Gastrocnemius medialis (tissue), 4 donors: ENCODE data around the gene PGAM1.

Experiments
- POLR2A ChIP-seq, 2 donors: fragments of 450-650 bp; IDR thresholded peaks; one replicate each; pipeline ENCODE4 v1.6.1; 2017; ENCODE audit warnings: antibody characterized with exemption in 2 of 2, mild to moderate bottlenecking in 2 of 2, moderate library complexity in 2 of 2
- TF ChIP-seq, protein P1 (sequence below), 5 experiments: fragments of 450-650 bp in 3 of 5; fragments of 200-600 bp in 2 of 5; sonication (generic) in 2 of 5; IDR thresholded peaks in 4 of 5; conservative IDR thresholded peaks in 1 of 5; 1 replicate in 4 of 5; 2 replicates in 1 of 5; pipeline ENCODE4 v1.5.1; 2016 to 2019; ENCODE audit warnings: antibody characterized with exemption in 5 of 5, mild to moderate bottlenecking in 3 of 5, moderate library complexity in 3 of 5

GRCh38 chr10:97456686-97457065 is 30.7 kb downstream of the PGAM1 start:
- TF ChIP-seq, protein P1, sequence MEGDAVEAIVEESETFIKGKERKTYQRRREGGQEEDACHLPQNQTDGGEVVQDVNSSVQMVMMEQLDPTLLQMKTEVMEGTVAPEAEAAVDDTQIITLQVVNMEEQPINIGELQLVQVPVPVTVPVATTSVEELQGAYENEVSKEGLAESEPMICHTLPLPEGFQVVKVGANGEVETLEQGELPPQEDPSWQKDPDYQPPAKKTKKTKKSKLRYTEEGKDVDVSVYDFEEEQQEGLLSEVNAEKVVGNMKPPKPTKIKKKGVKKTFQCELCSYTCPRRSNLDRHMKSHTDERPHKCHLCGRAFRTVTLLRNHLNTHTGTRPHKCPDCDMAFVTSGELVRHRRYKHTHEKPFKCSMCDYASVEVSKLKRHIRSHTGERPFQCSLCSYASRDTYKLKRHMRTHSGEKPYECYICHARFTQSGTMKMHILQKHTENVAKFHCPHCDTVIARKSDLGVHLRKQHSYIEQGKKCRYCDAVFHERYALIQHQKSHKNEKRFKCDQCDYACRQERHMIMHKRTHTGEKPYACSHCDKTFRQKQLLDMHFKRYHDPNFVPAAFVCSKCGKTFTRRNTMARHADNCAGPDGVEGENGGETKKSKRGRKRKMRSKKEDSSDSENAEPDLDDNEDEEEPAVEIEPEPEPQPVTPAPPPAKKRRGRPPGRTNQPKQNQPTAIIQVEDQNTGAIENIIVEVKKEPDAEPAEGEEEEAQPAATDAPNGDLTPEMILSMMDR (IDR thresholded peaks at IDR 0.05 in 4 of 5, conservative IDR thresholded peaks at IDR 0.05 in 1 of 5): no peak
- no peak for TF ChIP-seq POLR2A (IDR thresholded peaks at IDR 0.05)
